Right atrium auricular region (tissue), 2 donors: ENCODE data around the gene ZBTB7C. TPM values are rescaled to one million over a fixed set of nuclear protein-coding genes. Genes with fewer than 3 reads are reported as not detected.

Experiments
- DNase-seq: peaks from one replicate; pipeline ENCODE4 v3.0.0-alpha.2; 2019; ENCODE audit warnings: low spot score
- H3K27ac ChIP-seq, 2 donors: fragments of 200-600 bp; sonication (generic); 1 replicate in 1 of 2; 2 replicates in 1 of 2; pipeline ENCODE4 v1.5.1; 2016 to 2019
- H3K27me3 ChIP-seq, 2 donors: fragments of 200-600 bp; sonication (generic); one replicate each; pipeline versions ENCODE4 v1.5.1 to v1.6.0; 2017 to 2019
- H3K36me3 ChIP-seq: fragments of 200-600 bp; sonication (generic); one replicate; pipeline ENCODE4 v1.5.1; 2016
- H3K4me1 ChIP-seq, 2 donors: fragments of 200-600 bp; sonication (generic); one replicate each; pipeline versions ENCODE4 v1.5.1 to v1.6.0; 2017 to 2019
- H3K4me3 ChIP-seq, 2 donors: fragments of 200-600 bp; sonication (generic); 1 replicate in 1 of 2; 2 replicates in 1 of 2; pipeline ENCODE4 v1.5.1; 2017 to 2019; ENCODE audit warnings: mild to moderate bottlenecking in 1 of 2, moderate library complexity in 1 of 2
- H3K9me3 ChIP-seq, 2 donors: fragments of 200-600 bp; sonication (generic); one replicate each; pipeline ENCODE4 v1.5.1; 2019
- CTCF ChIP-seq, 2 donors: fragments of 200-600 bp; sonication (generic); IDR thresholded peaks; one replicate each; pipeline ENCODE4 v1.5.1; 2019; ENCODE audit warnings: antibody characterized with exemption in 2 of 2
- total RNA-seq, 2 donors: library from RNA; depleted of rRNA; stranded (reverse); fragments of >200 nt; gene quantifications; one replicate each; pipeline ENCODE4 v1.1.0, GENCODE V29; 2016

ZBTB7C gene
- total RNA-seq, 2 donors from 2014 or later: 1.8 to 7.7 TPM

- DNase-seq: no peak
- H3K27me3 ChIP-seq: no peaks in the 10 kb centered on the region
- TF ChIP-seq CTCF (IDR thresholded peaks at IDR 0.05): no peak
- no peak overlapping the region for H3K27ac ChIP-seq
- H3K4me3 ChIP-seq: no peak overlapping the region
- H3K4me1 ChIP-seq: peaks cover 0 to 4% of the 10 kb centered on the region in 2 donors
- H3K36me3 ChIP-seq: no peaks in the 10 kb centered on the region
- no peaks in the 10 kb centered on the region for H3K9me3 ChIP-seq
These were observed 11.1 kb downstream of the ZBTB7C start for GRCh38 chr18:48398074-48398473.

GRCh38 chr18:48397021-48397420 lies 12.2 kb downstream of the ZBTB7C start:
- H3K4me3 ChIP-seq: no peak overlapping the region
- no peak overlapping the region for H3K27ac ChIP-seq
- no peak for DNase-seq
- no peaks in the 10 kb centered on the region for H3K27me3 ChIP-seq
- no peaks in the 10 kb centered on the region for H3K9me3 ChIP-seq
- TF ChIP-seq CTCF (IDR thresholded peaks at IDR 0.05): no peak
- H3K4me1 ChIP-seq: peaks cover 0 to 11% of the 10 kb centered on the region in 2 donors
- H3K36me3 ChIP-seq: no peaks in the 10 kb centered on the region

DNA sequence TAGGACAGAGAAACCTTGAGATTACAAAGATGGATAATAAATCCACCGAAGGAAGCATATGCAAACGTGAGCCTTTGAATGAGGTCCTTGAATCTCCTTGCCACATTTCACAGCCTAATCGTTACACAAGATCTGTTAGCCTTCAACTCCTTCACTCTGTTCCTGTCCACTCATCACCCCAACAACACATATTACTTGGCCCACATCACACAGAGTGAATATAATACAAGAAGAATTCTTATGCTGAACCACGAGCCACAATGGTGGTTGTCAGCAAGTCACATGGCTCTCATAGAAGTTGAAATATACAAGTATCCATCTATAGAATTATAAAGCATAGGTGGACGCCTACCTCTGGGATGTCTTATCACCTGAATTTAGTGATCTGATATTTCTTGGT lies 12.6 kb downstream of the ZBTB7C start:
- no peak for DNase-seq
- Histone ChIP-seq H3K4me1 (peaks cover 0 to 16% of the 10 kb centered on the region in 2 donors), H3K9me3 (no peaks in the 10 kb centered on the region), H3K27me3 (no peaks in the 10 kb centered on the region), H3K27ac (no peak overlapping the region), H3K36me3 (no peaks in the 10 kb centered on the region), H3K4me3 (no peak overlapping the region)
- TF ChIP-seq CTCF (IDR thresholded peaks at IDR 0.05): no peak

GRCh38 chr18:48395646-48396045 lies 13.5 kb downstream of the ZBTB7C start:
- no peak for TF ChIP-seq CTCF (IDR thresholded peaks at IDR 0.05)
- Histone ChIP-seq H3K36me3 (no peaks in the 10 kb centered on the region), H3K27me3 (no peaks in the 10 kb centered on the region), H3K27ac (no peak overlapping the region), H3K4me3 (no peak overlapping the region), H3K4me1 (peaks cover 0 to 17% of the 10 kb centered on the region in 2 donors), H3K9me3 (no peaks in the 10 kb centered on the region)
- DNase-seq: no peak

DNA sequence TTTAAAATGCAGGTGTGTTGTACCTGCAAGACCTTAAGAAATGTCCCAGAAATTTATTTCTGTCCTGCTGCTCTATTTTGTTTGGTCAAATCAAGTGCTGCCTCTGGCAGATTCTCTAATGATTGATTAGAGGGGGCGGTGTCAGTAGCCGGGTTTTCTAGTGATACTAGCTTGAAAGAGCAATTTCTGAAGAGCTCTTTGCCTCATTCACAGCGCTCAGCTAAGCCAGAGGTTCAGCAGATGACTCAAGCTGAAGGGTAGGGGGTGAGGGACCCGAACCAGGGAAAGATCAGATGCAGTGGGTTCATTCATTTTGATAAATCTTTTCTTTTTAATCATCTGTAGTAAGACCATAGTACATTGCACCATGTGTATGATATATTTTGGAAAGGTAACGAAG lies 15.0 kb downstream of the ZBTB7C start:
- no peaks in the 10 kb centered on the region for H3K27me3 ChIP-seq
- H3K9me3 ChIP-seq: no peaks in the 10 kb centered on the region
- no peak overlapping the region for H3K4me3 ChIP-seq
- TF ChIP-seq CTCF (IDR thresholded peaks at IDR 0.05): no peak
- DNase-seq: no peak
- H3K27ac ChIP-seq: no peak overlapping the region
- H3K36me3 ChIP-seq: no peaks in the 10 kb centered on the region
- H3K4me1 ChIP-seq: peaks cover 0 to 17% of the 10 kb centered on the region in 2 donors

DNA sequence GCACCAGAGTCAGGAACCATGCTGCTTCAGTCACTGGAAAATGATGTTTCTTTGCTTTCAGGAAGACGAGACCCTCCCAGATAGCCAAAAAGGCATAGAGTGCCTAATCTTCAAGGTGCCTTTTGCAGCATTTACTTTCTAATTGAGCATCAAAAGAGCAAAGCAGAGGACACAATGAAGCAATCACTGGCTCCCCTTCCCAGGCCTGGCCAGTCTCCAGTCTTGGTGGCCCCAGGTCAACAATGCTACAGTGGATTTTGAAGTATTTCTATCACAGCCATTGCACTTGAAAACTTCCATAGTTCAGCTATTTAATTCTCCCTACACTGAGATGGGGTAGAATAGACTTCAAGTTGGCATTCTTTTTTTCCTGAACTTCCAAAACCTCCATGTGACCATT lies 15.4 kb downstream of the ZBTB7C start:
- Histone ChIP-seq H3K27me3 (no peaks in the 10 kb centered on the region), H3K4me3 (no peak overlapping the region), H3K36me3 (no peaks in the 10 kb centered on the region), H3K4me1 (peaks cover 0 to 17% of the 10 kb centered on the region in 2 donors), H3K27ac (no peak overlapping the region), H3K9me3 (no peaks in the 10 kb centered on the region)
- no peak for TF ChIP-seq CTCF (IDR thresholded peaks at IDR 0.05)
- DNase-seq: no peak
